GM12878 (cell line): Measurements from ENCODE around the gene INPP5D. TPM values are rescaled to one million over a fixed set of nuclear protein-coding genes. Genes with fewer than 3 reads are reported as not detected.

ENCODE experiments used
- ATAC-seq: fragments of 200-7000 bp; cut with Tn5 transposase; 3 replicates; pipeline ENCODE4 v1.9.1; 2020; ENCODE audit warnings: mild to moderate bottlenecking, moderate library complexity
- BruUV-seq: library from RNA; stranded (reverse); fragments of 400-500 nt; replicated peaks from 2 replicates; lab custom pipeline; 2021; lab: Mats Ljungman, UMichigan
- CTCF ChIA-PET: fragments of 300-600 bp; sonication (Branson Sonifier 250); formaldehyde crosslinking; extraction: SDS; loops from one replicate; lab custom pipeline; 2021; ENCODE audit warnings: inconsistent platforms; lab: Yijun Ruan, JAX
- POLR2A ChIA-PET: fragments of 350-600 bp; formaldehyde crosslinking; extraction: SDS; loops from one replicate; lab custom pipeline; 2021; ENCODE audit warnings: inconsistent platforms; lab: Charles Lee
- RAD21 ChIA-PET: fragments of 300-600 bp; sonication (Branson Sonifier 250); formaldehyde crosslinking; loops from one replicate; lab custom pipeline; 2023; ENCODE audit warnings: antibody characterized with exemption; ENCODE audit not compliant: unreplicated experiment; lab: Charles Lee
- SMC1A ChIA-PET: fragments of 300-600 bp; sonication (Branson Sonifier 250); formaldehyde crosslinking; loops from one replicate; lab custom pipeline; 2023; ENCODE audit not compliant: unreplicated experiment, uncharacterized antibody; lab: Charles Lee
- DNase-seq: peaks from one replicate; pipeline ENCODE4 v3.0.0-alpha.2; 2011; ENCODE audit warnings: low read depth, low spot score
- FAIRE-seq: peaks from 3 replicates; lab custom pipeline; 2011; peaks lifted over from hg19 to GRCh38; lab: Jason Lieb, UNC
- H2AFZ ChIP-seq: 2 replicates; pipeline ENCODE4 v1.6.0; 2011; ENCODE audit warnings: low read depth, low read length, control low read depth; ENCODE audit not compliant: control insufficient read depth
- H3K27ac ChIP-seq: 2 replicates; pipeline ENCODE4 v1.5.1; 2011; ENCODE audit warnings: control low read depth; ENCODE audit not compliant: control insufficient read depth, insufficient read depth
- H3K27me3 ChIP-seq, 2 experiments: replicated peaks in 1 of 2; 2 replicates each; pipeline versions ENCODE4 v1.6.0 to v1.6.1; 2011; ENCODE audit warnings: low read length in 1 of 2; ENCODE audit not compliant: control insufficient read depth in 2 of 2, insufficient read depth in 2 of 2
- H3K36me3 ChIP-seq, 2 experiments: 2 replicates each; pipeline ENCODE4 v1.5.1; 2011; ENCODE audit warnings: low read length in 1 of 2; ENCODE audit not compliant: control insufficient read depth in 2 of 2, insufficient read depth in 2 of 2
- H3K4me1 ChIP-seq: 2 replicates; pipeline ENCODE4 v1.6.1; 2011; ENCODE audit warnings: mild to moderate bottlenecking, low read length, moderate library complexity, mixed read lengths; ENCODE audit not compliant: control insufficient read depth, insufficient read depth
- H3K4me2 ChIP-seq: 2 replicates; pipeline ENCODE4 v1.6.0; 2011; ENCODE audit warnings: control low read depth; ENCODE audit not compliant: control insufficient read depth, insufficient read depth
- H3K4me3 ChIP-seq: fragments of 200-600 bp; sonication (generic); 2 replicates; pipeline ENCODE4 v1.5.1; 2016
- H3K79me2 ChIP-seq: 2 replicates; pipeline ENCODE4 v1.6.0; 2011; ENCODE audit warnings: low read length; ENCODE audit not compliant: control insufficient read depth, insufficient read depth
- H3K9ac ChIP-seq: 2 replicates; pipeline ENCODE4 v1.8.0; 2011; ENCODE audit warnings: low read length, control low read depth, mixed read lengths; ENCODE audit not compliant: control insufficient read depth, insufficient read depth
- H3K9me3 ChIP-seq: replicated peaks from 3 replicates; pipeline ENCODE4 v1.5.1; 2011; ENCODE audit warnings: mild to moderate bottlenecking, low read length; ENCODE audit not compliant: control insufficient read depth, insufficient read depth
- H4K20me1 ChIP-seq: 2 replicates; pipeline ENCODE4 v1.6.0; 2011; ENCODE audit not compliant: control insufficient read depth, insufficient read depth
- ATF7 ChIP-seq: fragments of 450-650 bp; IDR thresholded peaks from 2 replicates; pipeline ENCODE4 v1.6.1; 2016; ENCODE audit warnings: low read depth, mild to moderate bottlenecking
- CHD1 ChIP-seq: IDR thresholded peaks from 2 replicates; pipeline ENCODE4 v1.6.1; 2012; ENCODE audit warnings: low read depth, low read length, improper control_type of control experiment
- EGR1 ChIP-seq, 2 experiments: IDR thresholded peaks; 1 replicate in 1 of 2; 2 replicates in 1 of 2; pipeline ENCODE4 v1.6.1; 2011 to 2012; ENCODE audit warnings: low read depth in 2 of 2, low read length in 2 of 2, borderline replicate concordance in 1 of 2, mild to moderate bottlenecking in 1 of 2, moderate library complexity in 1 of 2
- IKZF1 ChIP-seq: fragments of 450-650 bp; conservative IDR thresholded peaks from 2 replicates; pipeline ENCODE4 v1.6.1; 2017; ENCODE audit warnings: antibody characterized with exemption, mild to moderate bottlenecking
- KLF5 ChIP-seq: fragments of 450-650 bp; IDR thresholded peaks from 2 replicates; pipeline ENCODE4 v1.6.1; 2014; ENCODE audit warnings: mild to moderate bottlenecking; ENCODE audit not compliant: partially characterized antibody
- MEF2A ChIP-seq: IDR thresholded peaks from 2 replicates; pipeline ENCODE4 v1.6.1; 2011; ENCODE audit warnings: low read depth, mild to moderate bottlenecking, low read length, moderate library complexity; ENCODE audit not compliant: insufficient read depth
- MXI1 ChIP-seq: fragments of 150-350 bp; IDR thresholded peaks from 2 replicates; pipeline ENCODE4 v1.6.1; 2011; ENCODE audit warnings: low read depth, mild to moderate bottlenecking, inconsistent platforms, low read length, improper control_type of control experiment
- NBN ChIP-seq: fragments of 450-650 bp; IDR thresholded peaks from 2 replicates; pipeline ENCODE4 v1.6.1; 2016
- NFIC ChIP-seq: IDR thresholded peaks from 2 replicates; pipeline ENCODE4 v1.6.1; 2012; ENCODE audit warnings: low read depth, mild to moderate bottlenecking, inconsistent platforms, low read length, moderate library complexity
- RCOR1 ChIP-seq: conservative IDR thresholded peaks from 2 replicates; pipeline ENCODE4 v1.6.1; 2012; ENCODE audit warnings: low read depth, low read length, improper control_type of control experiment
- SMARCA5 ChIP-seq: fragments of 450-650 bp; IDR thresholded peaks from 2 replicates; pipeline ENCODE4 v1.6.1; 2017; ENCODE audit warnings: mild to moderate bottlenecking
- SUZ12 ChIP-seq: fragments of 200-600 bp; sonication (generic); IDR thresholded peaks from one replicate; pipeline ENCODE4 v1.6.1; 2018; ENCODE audit warnings: antibody characterized with exemption, mild to moderate bottlenecking; ENCODE audit not compliant: unreplicated experiment
- ZZZ3 ChIP-seq: IDR thresholded peaks from 2 replicates; pipeline ENCODE4 v1.6.1; 2011; ENCODE audit warnings: low read depth; ENCODE audit not compliant: control insufficient read depth, insufficient read length
- WGBS: methylation state at CpG from one replicate; pipeline ENCODE4 v1.1.6; 2016; ENCODE audit warnings: low lambda C conversion rate; ENCODE audit not compliant: insufficient replicate concordance, insufficient coverage; ENCODE audit errors: missing lambda C conversion rate; 5-methylcytosine and 5-hydroxymethylcytosine counted together
- in situ Hi-C: fragments of 300-500 bp; cut with MboI; formaldehyde crosslinking; loops from 9 replicates; pipeline ENCODE4 v1.14.3; 2018; ENCODE audit warnings: mixed read lengths
- intact Hi-C: fragments of 100-400 bp; cut with micrococcal nuclease; formaldehyde crosslinking; loops from one replicate; pipeline ENCODE4 v1.14.2; 2022; ENCODE audit not compliant: unreplicated experiment
- polyA plus RNA-seq, 11 experiments: library from polyadenylated mRNA; depleted of rRNA in 4 of 11; unstranded in 6 of 11; stranded (reverse) in 5 of 11; fragments of >200 nt; fragmentation: Nextera tagmentation in 4 of 11; fragmentation: Illumina TruSeq in 1 of 11; extraction: Ambion mirVana in 4 of 11; extraction: Trizol in 1 of 11; gene quantifications; 1 replicate in 1 of 11; 2 replicates in 10 of 11; pipeline versions ENCODE4 v1.2.1 to v1.2.3, GENCODE V29; 2011 to 2016; ENCODE audit warnings: inconsistent platforms in 2 of 11, missing spikeins in 2 of 11, low read depth in 1 of 11
- total RNA-seq, 4 experiments: library from RNA; depleted of rRNA in 3 of 4; stranded (reverse); fragments of >200 nt in 3 of 4; fragmentation: Illumina TruSeq in 1 of 4; extraction: Trizol in 1 of 4; gene quantifications; 2 replicates each; pipeline versions ENCODE4 v1.2.1 to v1.2.3, GENCODE V29; 2013 to 2021

The INPP5D gene
- total and polyA plus RNA-seq, 10 of the 15 experiments (the other 5 are each of a cell fraction or from before 2014, with no cell fraction given), result 11.8 to 139 (median 88.8) TPM

- H3K4me3 ChIP-seq, result no peak overlapping the region
- in situ Hi-C loops, result no loop called here
- H3K79me2 ChIP-seq, result peaks cover 80% of the 10 kb centered on the region
- H3K9ac ChIP-seq, result no peak overlapping the region
- no peak for FAIRE-seq
- TF ChIP-seq CHD1 (no peak), KLF5 (no peak), MEF2A (no peak), ZZZ3 (no peak), SUZ12 (no peak), NFIC (no peak), SMARCA5 (0 out of 2 replicates have a peak, but pooled peaks have one; percentile 29), RCOR1 (no peak), EGR1 (IDR thresholded peaks at IDR 0.05; ENCODE audit: borderline replicate concordance in 1 of 2, low read depth in 2 of 2, low read length in 2 of 2) (peak in 1 of 2 experiments; percentile 37; a peak in 1 of 3 replicates), MXI1 (no peak), ATF7 (no peak), IKZF1 (peak; percentile 31; the same call in 1 of the 2 replicates), NBN (no peak)
- ChIA-PET SMC1A (interaction anchor here (0.6 to 4.5 kb wide), 8 partner anchors 7 to 53 kb away, joined by 3 to 24 read pairs (median 7); partner anchors contain the start of gene INPP5D), CTCF (interaction anchor here (0.9 to 3.2 kb wide), 4 partner anchors 16 to 47 kb away, joined by 3 to 12 read pairs (median 8); partner anchors contain the start of gene INPP5D), POLR2A (interaction anchor here (0.6 to 4.9 kb wide), 7 partner anchors 11 to 47 kb away, joined by 3 to 27 read pairs (median 4); no protein-coding TSS in a partner anchor), RAD21 (interaction anchor here (1.2 to 15.2 kb wide), 10 partner anchors 8 to 45 kb away, joined by 3 to 160 read pairs (median 8); partner anchors contain the start of gene INPP5D)
- WGBS, result 38% methylated on average over 12 of the region's 12 CpGs
- no peaks in the 10 kb centered on the region; the same call in 2 of the 3 replicates for H3K9me3 ChIP-seq
- peak overlapping the region; percentile 60 for H3K4me2 ChIP-seq
- ATAC-seq, result peak; percentile 53
- peaks cover 4% of the 10 kb centered on the region; the same call in 1 of the 2 replicates for H4K20me1 ChIP-seq
- no peak overlapping the region for H2AFZ ChIP-seq
- H3K27me3 ChIP-seq, result no peaks in the 10 kb centered on the region
- peak overlapping the region; percentile 43 for H3K27ac ChIP-seq
- DNase-seq, result no peak
- intact Hi-C loops, result no loop called here
- BruUV-seq, result no TSS peak
- peaks cover 34% of the 10 kb centered on the region for H3K4me1 ChIP-seq
- H3K36me3 ChIP-seq, result peaks cover 23 to 25% of the 10 kb centered on the region in 2 experiments
Observed at GRCh38 chr2:233107831-233108300, 47.7 kb downstream of the INPP5D start.
